ENCODE data around the gene LRRC14B.
A peak's percentile ranks its signal among the peaks of the same experiment; 100 is the strongest.
"Not testable (repeated sequence)": the region's sequence is repeated elsewhere in the genome, so short reads cannot be mapped to it uniquely, and the experiment has no call there.

LRRC14B gene

GRCh38 chr5:208449-209114 lies 17.3 kb downstream of the LRRC14B start:
- H3K27ac ChIP-seq: no peak overlapping the region
- peaks cover 16% of the 10 kb centered on the region for H3K79me2 ChIP-seq
- H3K4me2 ChIP-seq (ENCODE audit: low read length): no peak overlapping the region
- no peaks in the 10 kb centered on the region for H3K9me3 ChIP-seq (ENCODE audit: control insufficient read depth, low read length)
- no peaks in the 10 kb centered on the region for H3K4me1 ChIP-seq
- no peaks in the 10 kb centered on the region for H3K36me3 ChIP-seq (ENCODE audit: control insufficient read depth, insufficient read depth, low read length)
- H3K27me3 ChIP-seq (ENCODE audit: control insufficient read depth, insufficient read depth, low read length): no peaks in the 10 kb centered on the region
- no peak overlapping the region for H3K4me3 ChIP-seq (ENCODE audit: low read depth, low read length)
- H2AFZ ChIP-seq: no peak overlapping the region
- TF ChIP-seq CTCF (IDR thresholded peaks at IDR 0.05): no peak
- H3K9ac ChIP-seq: no peak overlapping the region

GRCh38 chr5:213803-214395 lies 22.6 kb downstream of the LRRC14B start:
- H2AFZ ChIP-seq: no peak overlapping the region
- no peak for TF ChIP-seq CTCF (IDR thresholded peaks at IDR 0.05)
- no peak overlapping the region for H3K4me2 ChIP-seq (ENCODE audit: low read length)

GRCh38 chr5:215256-215655 lies 24.0 kb downstream of the LRRC14B start:
- not testable (repeated sequence) for H3K4me3 ChIP-seq (ENCODE audit: low read depth, low read length); H2AFZ ChIP-seq; H3K27me3 ChIP-seq (ENCODE audit: control insufficient read depth, insufficient read depth, low read length); H3K4me1 ChIP-seq; H3K4me2 ChIP-seq (ENCODE audit: low read length); H3K36me3 ChIP-seq (ENCODE audit: control insufficient read depth, insufficient read depth, low read length); H3K27ac ChIP-seq; H3K9ac ChIP-seq; H3K9me3 ChIP-seq (ENCODE audit: control insufficient read depth, low read length)
- H3K79me2 ChIP-seq: peaks cover 20% of the 10 kb centered on the region

More at GRCh38 chr5:213803-214395, 22.6 kb downstream of the LRRC14B start:
- no peaks in the 10 kb centered on the region for H3K36me3 ChIP-seq (ENCODE audit: control insufficient read depth, insufficient read depth, low read length)
- no peak overlapping the region for H3K27ac ChIP-seq
- no peak overlapping the region for H3K4me3 ChIP-seq (ENCODE audit: low read depth, low read length)
- no peaks in the 10 kb centered on the region for H3K4me1 ChIP-seq
- no peaks in the 10 kb centered on the region for H3K27me3 ChIP-seq (ENCODE audit: control insufficient read depth, insufficient read depth, low read length)
- no peak overlapping the region for H3K9ac ChIP-seq
- no peaks in the 10 kb centered on the region for H3K9me3 ChIP-seq (ENCODE audit: control insufficient read depth, low read length)
- H3K79me2 ChIP-seq: peaks cover 25% of the 10 kb centered on the region

- not testable (repeated sequence) for H3K4me3 ChIP-seq (ENCODE audit: low read depth, low read length); H2AFZ ChIP-seq; H3K36me3 ChIP-seq (ENCODE audit: control insufficient read depth, insufficient read depth, low read length); H3K9me3 ChIP-seq (ENCODE audit: control insufficient read depth, low read length); H3K27me3 ChIP-seq (ENCODE audit: control insufficient read depth, insufficient read depth, low read length); H3K27ac ChIP-seq; H3K4me2 ChIP-seq (ENCODE audit: low read length); H3K4me1 ChIP-seq; H3K9ac ChIP-seq
- peaks cover 21% of the 10 kb centered on the region for H3K79me2 ChIP-seq
Observed at GRCh38 chr5:216076-216475, 24.8 kb downstream of the LRRC14B start.

- Histone ChIP-seq H2AFZ (peak within 1 kb of the TSS; percentile 96), H3K9ac (peak within 1 kb of the TSS; percentile 89), H3K4me3 (ENCODE audit: low read depth, low read length) (peak within 1 kb of the TSS; percentile 74), H3K4me2 (ENCODE audit: low read length) (peak within 1 kb of the TSS; percentile 71), H3K27ac (peak within 1 kb of the TSS; percentile 87), H3K79me2 (peaks cover 31% of the 10 kb centered on the region)
- H3K27me3 ChIP-seq (ENCODE audit: control insufficient read depth, insufficient read depth, low read length); H3K36me3 ChIP-seq (ENCODE audit: control insufficient read depth, insufficient read depth, low read length); H3K4me1 ChIP-seq; H3K9me3 ChIP-seq (ENCODE audit: control insufficient read depth, low read length): not testable (repeated sequence)
- TF ChIP-seq CTCF (IDR thresholded peaks at IDR 0.05): peak; percentile 40
Observed at GRCh38 chr5:217494-218456, 26.5 kb downstream of the LRRC14B start, which contains the start of the genes CCDC127 and SDHA. TSS of gene CCDC127 (minus strand) at chr5:218153. CDS start at chr5:216849, 1,304 bp downstream. TSS of gene SDHA (plus strand) at chr5:218320. CDS start at chr5:218356, 36 bp downstream.

All from parathyroid adenoma (tissue), 2 donors.